HEK293 (cell line): ENCODE measurements around the gene PABPN1L.

Experiments
- HIC1 ChIP-seq: fragments of 450-650 bp; formaldehyde crosslinking; IDR thresholded peaks from 2 replicates; pipeline ENCODE4 v1.5.1; 2016; ENCODE audit warnings: missing biosample characterization, missing genetic modification characterization
- YY1 ChIP-seq: fragments of 450-650 bp; formaldehyde crosslinking; IDR thresholded peaks from 2 replicates; pipeline ENCODE4 v1.5.1; 2018; ENCODE audit warnings: missing biosample characterization, missing genetic modification characterization
- ZBTB11 ChIP-seq: fragments of 450-650 bp; formaldehyde crosslinking; conservative IDR thresholded peaks from 2 replicates; pipeline ENCODE4 v1.5.1; 2016; ENCODE audit warnings: low read depth, missing biosample characterization, missing genetic modification characterization
- ZNF362 ChIP-seq: fragments of 450-650 bp; formaldehyde crosslinking; IDR thresholded peaks from 2 replicates; pipeline ENCODE4 v1.5.1; 2016; ENCODE audit warnings: missing biosample characterization, missing genetic modification characterization
- ZNF473 ChIP-seq: fragments of 450-650 bp; formaldehyde crosslinking; IDR thresholded peaks from 2 replicates; pipeline ENCODE4 v1.5.1; 2017; ENCODE audit warnings: missing biosample characterization, missing genetic modification characterization
- ZNF692 ChIP-seq: fragments of 450-650 bp; formaldehyde crosslinking; IDR thresholded peaks from 2 replicates; pipeline ENCODE4 v1.5.1; 2016; ENCODE audit warnings: missing biosample characterization, missing genetic modification characterization
- ZNF777 ChIP-seq: fragments of 450-650 bp; formaldehyde crosslinking; IDR thresholded peaks from 2 replicates; pipeline ENCODE4 v1.5.1; 2017; ENCODE audit warnings: missing biosample characterization, missing genetic modification characterization, borderline replicate concordance
- ZNF791 ChIP-seq: fragments of 450-650 bp; formaldehyde crosslinking; IDR thresholded peaks from 2 replicates; pipeline ENCODE4 v1.5.1; 2016; ENCODE audit warnings: missing biosample characterization, missing genetic modification characterization
- TF ChIP-seq, protein P1 (sequence below): fragments of 450-650 bp; formaldehyde crosslinking; IDR thresholded peaks from 2 replicates; pipeline ENCODE4 v1.5.1; 2016; ENCODE audit warnings: missing biosample characterization, missing genetic modification characterization
- TF ChIP-seq, protein P2 (sequence below): fragments of 450-650 bp; formaldehyde crosslinking; IDR thresholded peaks from 2 replicates; pipeline ENCODE4 v1.5.1; 2016; ENCODE audit warnings: missing biosample characterization, missing genetic modification characterization

DNA sequence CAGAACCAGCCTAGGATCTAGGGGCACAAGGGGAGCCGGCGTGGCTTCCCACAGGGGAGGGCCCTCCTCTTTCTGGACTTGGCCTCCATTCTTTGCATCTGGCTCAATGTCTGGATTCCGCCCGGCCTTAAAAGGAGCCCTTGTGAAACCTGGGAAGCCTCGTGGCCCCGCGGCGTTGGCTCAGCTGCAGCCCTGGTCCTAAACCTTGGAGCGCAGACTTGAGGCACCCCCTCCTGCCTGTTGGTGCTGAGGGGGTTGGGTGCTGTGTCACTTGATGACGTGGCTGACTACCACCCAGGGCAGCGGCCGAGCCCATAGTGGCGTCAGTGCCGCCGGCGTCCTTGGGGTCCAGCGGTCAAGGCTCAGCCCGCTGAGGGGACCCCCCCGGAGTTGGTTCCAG lies 5.1 kb downstream of the PABPN1L start:
- no peak for TF ChIP-seq ZNF473
- TF ChIP-seq ZNF777 (tag by site-specific recombination), result no peak
- TF ChIP-seq, protein P1, sequence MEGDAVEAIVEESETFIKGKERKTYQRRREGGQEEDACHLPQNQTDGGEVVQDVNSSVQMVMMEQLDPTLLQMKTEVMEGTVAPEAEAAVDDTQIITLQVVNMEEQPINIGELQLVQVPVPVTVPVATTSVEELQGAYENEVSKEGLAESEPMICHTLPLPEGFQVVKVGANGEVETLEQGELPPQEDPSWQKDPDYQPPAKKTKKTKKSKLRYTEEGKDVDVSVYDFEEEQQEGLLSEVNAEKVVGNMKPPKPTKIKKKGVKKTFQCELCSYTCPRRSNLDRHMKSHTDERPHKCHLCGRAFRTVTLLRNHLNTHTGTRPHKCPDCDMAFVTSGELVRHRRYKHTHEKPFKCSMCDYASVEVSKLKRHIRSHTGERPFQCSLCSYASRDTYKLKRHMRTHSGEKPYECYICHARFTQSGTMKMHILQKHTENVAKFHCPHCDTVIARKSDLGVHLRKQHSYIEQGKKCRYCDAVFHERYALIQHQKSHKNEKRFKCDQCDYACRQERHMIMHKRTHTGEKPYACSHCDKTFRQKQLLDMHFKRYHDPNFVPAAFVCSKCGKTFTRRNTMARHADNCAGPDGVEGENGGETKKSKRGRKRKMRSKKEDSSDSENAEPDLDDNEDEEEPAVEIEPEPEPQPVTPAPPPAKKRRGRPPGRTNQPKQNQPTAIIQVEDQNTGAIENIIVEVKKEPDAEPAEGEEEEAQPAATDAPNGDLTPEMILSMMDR (tag by site-specific recombination), result no peak
- TF ChIP-seq ZNF362 (tag by site-specific recombination), result no peak
- no peak for TF ChIP-seq ZNF791 (tag by site-specific recombination)
- TF ChIP-seq ZNF692 (tag by site-specific recombination), result no peak
- TF ChIP-seq ZBTB11 (tag by site-specific recombination), result no peak
- no peak for TF ChIP-seq HIC1
- TF ChIP-seq, protein P2, sequence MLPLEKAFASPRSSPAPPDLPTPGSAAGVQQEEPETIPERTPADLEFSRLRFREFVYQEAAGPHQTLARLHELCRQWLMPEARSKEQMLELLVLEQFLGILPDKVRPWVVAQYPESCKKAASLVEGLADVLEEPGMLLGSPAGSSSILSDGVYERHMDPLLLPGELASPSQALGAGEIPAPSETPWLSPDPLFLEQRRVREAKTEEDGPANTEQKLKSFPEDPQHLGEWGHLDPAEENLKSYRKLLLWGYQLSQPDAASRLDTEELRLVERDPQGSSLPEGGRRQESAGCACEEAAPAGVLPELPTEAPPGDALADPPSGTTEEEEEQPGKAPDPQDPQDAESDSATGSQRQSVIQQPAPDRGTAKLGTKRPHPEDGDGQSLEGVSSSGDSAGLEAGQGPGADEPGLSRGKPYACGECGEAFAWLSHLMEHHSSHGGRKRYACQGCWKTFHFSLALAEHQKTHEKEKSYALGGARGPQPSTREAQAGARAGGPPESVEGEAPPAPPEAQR (tag by site-specific recombination), result no peak
- TF ChIP-seq YY1 (tag by site-specific recombination), result no peak
